Ramos (cell line): Measurements from ENCODE around the gene CHD9.

ENCODE experiments used
- in situ Hi-C: fragments of 300-500 bp; cut with MboI; formaldehyde crosslinking; loops from one replicate; pipeline ENCODE4 v1.14.3; 2022; ENCODE audit warnings: low sequenced_read_pairs; ENCODE audit not compliant: unreplicated experiment

The CHD9 gene

DNA sequence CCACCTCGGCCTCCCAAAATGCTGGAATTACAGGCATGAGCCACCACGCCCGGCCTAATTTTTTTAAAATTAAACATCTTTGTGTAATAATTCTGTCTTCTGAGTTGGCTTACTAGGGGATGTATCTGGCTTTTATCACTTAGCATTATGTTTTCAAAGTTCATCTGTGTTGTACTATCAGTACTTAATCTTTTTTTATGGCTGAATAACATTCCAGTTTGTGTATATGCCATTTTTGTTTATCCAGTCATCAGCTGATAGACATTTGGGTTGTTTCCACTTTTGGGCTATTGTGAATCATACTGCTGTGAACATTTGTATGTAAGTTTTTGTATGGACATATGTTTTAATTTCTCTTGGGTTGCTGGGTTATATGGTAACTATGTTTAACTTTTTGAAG lies 69.0 kb downstream of the CHD9 start:
- in situ Hi-C loops, result no loop called here

- in situ Hi-C loops, result no loop called here
These were observed 71.6 kb downstream of the CHD9 start for GRCh38 chr16:53126390-53126789.

DNA sequence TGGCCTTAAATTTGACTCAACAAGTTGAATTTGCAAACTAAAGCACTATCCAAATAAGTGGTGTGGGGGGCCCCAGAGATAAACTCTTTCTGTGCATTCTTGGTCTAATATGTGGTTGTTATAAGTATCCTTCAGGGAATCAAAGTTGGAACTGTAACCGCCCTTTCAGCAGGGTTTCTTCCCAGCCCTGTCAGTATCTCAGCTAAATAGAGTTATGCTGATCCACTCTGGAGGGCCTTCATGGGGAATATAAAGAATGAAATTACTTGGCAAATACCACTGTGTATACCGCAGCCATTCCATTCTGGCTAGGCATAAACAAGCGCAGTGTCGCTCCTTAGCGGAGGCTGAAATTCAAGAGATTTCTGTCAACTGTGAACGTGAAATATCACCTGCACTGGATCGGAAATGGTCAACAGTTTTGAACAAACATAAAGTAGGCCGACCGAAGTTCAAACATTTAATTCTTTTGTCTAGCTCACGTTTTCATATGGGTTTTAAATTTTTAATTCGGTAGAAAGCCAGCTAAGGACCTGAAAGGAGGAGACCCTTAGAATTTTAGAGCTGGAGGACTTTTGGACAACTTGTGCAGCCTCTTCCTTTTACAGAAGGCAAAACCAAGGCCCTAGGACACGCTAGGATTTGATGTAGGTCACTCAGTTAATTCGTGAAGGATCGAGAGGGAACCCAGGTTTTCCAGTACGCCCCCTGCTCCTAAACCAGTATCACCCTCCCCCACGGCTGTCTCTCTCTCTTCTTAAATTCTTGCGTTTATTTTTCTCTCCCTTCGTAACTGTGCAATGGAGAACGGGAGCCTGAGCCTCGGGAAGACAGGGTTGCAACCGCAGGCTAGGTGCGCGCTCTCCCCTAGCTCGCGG lies 74.7 kb downstream of the CHD9 start:
- in situ Hi-C loops, result no loop called here

DNA sequence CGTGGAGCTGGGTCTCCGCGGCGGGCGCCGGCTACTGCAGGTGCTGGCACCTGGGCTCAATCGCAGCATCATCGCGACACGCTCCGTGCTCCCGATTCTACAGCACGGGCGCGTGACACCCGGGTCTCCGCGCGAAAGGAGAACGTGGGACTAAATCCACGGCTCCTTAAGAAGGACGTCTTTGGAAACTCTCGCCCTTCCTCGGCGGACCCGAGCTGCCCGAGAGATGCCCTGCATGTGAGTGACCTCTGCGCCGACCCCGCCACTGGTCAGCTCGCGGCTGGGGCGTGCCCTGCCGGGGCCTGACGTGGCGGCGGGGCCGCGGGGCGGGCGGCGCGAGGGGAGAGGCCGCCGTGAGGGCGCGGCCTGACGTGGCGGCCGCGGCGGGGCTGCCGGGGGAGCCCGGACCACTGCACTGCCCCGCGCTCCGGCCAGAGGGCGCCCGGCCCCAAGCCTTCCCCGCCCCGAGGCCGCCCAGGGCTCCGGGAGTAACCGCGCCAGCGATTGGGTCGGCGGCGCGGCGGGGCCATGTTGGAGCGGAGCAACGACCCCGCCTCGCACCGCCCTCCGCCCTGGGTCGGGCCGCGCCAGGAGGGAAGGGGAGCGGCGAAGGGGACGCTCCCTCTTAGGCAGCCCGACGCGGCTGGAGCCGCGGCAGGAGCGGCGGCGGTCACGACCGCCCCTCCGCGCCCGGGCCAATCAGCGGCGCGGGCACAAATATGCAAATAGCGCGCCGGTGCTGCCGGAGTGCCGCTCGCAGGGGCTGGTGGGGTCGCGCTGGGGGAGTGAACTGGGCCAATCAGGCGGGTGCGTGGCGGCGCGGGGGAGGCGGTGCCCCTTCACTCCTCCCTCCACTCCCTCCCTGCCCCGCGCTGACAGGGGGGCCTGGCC lies 75.6 kb downstream of the CHD9 start:
- in situ Hi-C loops, result no loop called here

- in situ Hi-C loops, result no loop called here
These were observed 76.2 kb downstream of the CHD9 start for GRCh38 chr16:53131050-53131362.

- in situ Hi-C loops, result no loop called here
These were observed 76.7 kb downstream of the CHD9 start for GRCh38 chr16:53131363-53132071.

DNA sequence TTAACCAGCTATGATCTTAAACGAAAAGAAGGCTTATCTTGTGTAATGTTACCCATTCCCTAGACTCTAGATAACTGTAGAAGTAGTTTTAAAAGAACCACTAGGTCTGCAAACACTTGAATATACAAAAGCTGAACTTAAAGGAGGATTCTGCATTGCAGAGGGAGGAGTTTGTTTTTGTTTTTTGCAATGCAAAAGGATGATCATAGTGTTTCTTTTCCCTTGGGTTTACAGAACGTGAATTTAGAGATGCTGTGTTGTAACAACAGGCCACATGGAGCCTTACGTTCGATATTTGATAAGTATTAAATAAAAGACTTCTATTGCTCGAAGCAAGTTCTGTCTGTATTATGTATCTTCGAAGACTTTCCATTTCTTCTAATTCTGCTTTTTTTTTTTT lies 77.6 kb downstream of the CHD9 start:
- in situ Hi-C loops, result no loop called here

DNA sequence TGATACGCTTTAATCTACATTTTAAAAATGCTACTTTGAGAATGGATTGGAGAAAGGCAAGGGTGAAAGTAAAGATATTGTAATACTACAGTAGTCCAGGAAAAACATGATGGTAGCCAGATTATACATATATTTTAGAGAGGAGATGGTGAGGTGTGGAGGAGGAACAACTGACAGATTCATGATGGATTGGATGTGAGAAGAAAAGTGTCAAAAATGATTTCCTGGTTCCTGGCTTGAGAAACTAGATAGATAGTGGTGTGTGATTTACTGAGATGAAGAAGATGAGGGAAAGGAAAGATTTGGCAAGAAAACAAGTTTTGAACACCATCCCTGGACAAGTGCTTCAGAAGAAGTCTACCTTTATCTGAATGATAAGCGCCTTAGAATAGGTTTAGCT lies 80.5 kb downstream of the CHD9 start:
- in situ Hi-C loops, result no loop called here

- in situ Hi-C loops, result no loop called here
These were observed 88.2 kb downstream of the CHD9 start for GRCh38 chr16:53142823-53143568.

DNA sequence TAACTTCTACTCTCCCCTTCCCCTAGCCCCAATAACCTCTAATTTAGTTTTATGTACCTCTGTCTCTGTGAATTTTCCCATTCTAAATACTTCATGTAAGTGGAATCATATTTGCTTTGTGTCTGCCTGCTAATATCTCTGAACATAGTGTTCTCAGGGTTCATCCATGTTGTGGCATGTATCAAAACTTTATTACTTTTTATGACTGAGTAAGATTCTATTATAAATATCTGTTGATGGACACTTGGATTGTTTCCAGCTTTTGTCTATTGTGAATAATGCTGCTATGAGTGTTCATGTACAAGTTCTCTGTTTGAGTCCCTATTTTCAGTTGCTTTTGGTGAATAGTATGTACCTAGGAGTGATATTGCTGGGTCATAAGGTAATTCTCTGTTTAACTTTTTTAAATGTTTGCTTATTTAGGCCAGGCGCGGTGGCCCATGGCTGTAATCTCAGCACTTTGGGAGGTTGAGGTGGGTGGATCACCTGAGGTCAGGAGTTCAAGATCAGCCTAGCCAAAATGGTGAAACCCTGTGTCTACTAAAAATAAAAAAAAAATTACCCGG lies 92.8 kb downstream of the CHD9 start:
- in situ Hi-C loops, result no loop called here

DNA sequence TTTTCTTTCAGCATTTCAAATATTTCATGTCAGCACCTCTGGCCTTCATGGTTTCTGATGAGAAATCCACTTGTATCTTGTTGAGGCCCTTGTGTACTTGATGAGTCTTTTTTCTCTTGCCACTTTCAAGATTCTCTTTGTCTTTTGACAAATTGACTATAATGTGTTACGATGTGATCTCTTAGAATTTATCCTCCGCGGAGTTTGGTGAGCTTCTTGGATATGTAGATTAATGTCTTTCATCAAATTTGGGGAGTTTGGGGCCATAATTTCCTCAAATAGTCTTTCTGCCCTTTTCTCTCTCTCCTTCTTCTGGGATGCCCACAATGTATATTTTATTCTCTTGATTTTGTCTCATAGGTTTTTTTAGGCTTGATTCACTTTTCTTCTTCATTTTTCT lies 96.0 kb downstream of the CHD9 start:
- in situ Hi-C loops, result loop anchor here (10.0 kb wide), 1 partner anchor 96 kb away; the partner anchor contains the start of genes CHD9 and CHD9NB

DNA sequence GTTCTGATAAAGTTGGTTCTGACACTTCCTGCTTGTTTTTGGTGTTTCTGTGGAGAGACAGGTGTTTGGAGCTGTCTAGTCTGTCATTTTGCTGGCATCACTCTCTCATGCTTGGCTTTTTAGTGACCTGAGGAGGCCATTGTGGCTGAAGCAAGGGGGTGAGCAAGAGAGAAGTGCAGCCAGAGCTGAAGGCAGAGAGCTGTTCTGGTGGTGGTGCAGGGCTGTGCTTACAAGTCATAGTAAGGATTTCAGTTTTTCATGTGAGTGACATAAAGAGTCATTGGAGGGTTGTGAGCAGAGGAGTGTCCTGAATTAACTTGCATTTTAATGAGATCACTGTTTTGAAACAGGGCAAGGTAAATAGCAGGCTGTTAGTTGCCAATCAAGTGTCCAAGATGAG lies 97.5 kb downstream of the CHD9 start:
- in situ Hi-C loops, result loop anchor here (10.0 kb wide), 1 partner anchor 98 kb away; the partner anchor contains the start of genes CHD9 and CHD9NB

GRCh38 chr16:53153130-53153529 lies 98.3 kb downstream of the CHD9 start:
- in situ Hi-C loops, result loop anchor here (10.0 kb wide), 1 partner anchor 98 kb away; the partner anchor contains the start of genes CHD9 and CHD9NB

DNA sequence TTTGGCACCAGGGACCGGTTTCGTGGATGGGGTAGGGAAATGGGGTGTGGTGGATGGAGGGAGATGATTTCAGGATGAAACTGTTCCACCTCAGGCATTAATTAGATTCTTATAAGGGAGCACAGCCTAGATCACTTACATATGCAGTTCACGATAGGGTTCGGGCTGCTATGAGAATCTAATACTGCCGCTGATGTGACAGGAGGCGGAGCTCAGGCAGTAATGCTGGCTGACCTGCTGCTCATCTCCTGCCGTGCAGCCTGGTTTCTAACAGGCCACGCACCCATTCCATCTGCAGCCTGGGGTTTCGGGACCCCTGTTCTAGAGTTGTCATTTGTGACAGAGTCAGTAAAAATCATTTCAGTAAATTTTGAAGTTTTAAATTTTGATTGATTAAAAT lies 99.7 kb downstream of the CHD9 start:
- in situ Hi-C loops, result loop anchor here (10.0 kb wide), 1 partner anchor 100 kb away; the partner anchor contains the start of genes CHD9 and CHD9NB

DNA sequence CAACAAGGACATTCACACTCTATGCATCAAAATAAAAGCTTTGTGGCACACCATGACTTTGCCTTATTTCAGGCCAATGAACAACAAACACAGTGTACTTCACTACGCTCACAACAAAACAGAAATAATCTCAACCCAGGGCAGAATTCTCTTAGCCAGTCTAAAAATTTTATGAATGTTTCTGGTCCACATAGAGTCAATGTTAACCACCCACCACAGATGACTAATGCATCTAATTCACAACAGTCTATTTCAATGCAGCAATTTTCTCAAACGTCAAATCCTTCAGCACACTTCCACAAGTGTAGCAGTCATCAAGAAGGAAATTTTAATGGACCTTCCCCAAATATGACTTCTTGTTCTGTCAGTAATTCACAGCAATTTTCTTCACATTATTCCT lies 101.7 kb downstream of the CHD9 start:
- in situ Hi-C loops, result loop anchor here (10.0 kb wide), 1 partner anchor 102 kb away; the partner anchor contains the start of genes CHD9 and CHD9NB

- in situ Hi-C loops, result loop anchor here (10.0 kb wide), 1 partner anchor 105 kb away; the partner anchor contains the start of genes CHD9 and CHD9NB
These were observed 105.1 kb downstream of the CHD9 start for GRCh38 chr16:53159781-53160436.

- in situ Hi-C loops, result no loop called here
These were observed 111.3 kb downstream of the CHD9 start for GRCh38 chr16:53166099-53166498.

- in situ Hi-C loops, result no loop called here
These were observed 114.0 kb downstream of the CHD9 start for GRCh38 chr16:53168744-53169143.

DNA sequence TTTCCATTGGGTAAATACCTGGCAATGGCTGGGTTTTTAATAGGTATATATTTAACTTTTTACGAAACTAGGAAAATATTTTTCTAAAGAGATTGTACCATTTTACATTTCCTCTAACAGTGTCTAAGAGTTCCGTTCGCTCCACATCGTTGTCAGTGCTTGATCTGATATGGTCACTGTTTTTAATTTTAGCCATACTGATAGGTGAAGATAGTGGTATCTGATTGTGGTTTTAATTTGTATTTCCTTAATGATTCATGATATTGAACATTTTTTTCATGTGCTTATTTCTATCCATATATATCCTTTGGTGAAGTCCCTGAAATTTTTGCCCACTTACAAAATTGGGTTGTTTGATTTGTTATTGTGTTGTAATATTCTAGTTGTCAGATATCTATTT lies 117.7 kb downstream of the CHD9 start:
- in situ Hi-C loops, result no loop called here
